Mucosa of descending colon (tissue), 3 donors: Measurements from ENCODE around the gene BAG3. TPM values are rescaled to one million over a fixed set of nuclear protein-coding genes. Genes with fewer than 3 reads are reported as not detected.

ENCODE experiments used
- ATAC-seq: fragments of 200-7000 bp; cut with Tn5 transposase; one replicate; pipeline ENCODE4 v1.9.1; 2020; ENCODE audit warnings: mild to moderate bottlenecking, moderate library complexity
- DNase-seq, 3 donors: peaks; one replicate each; pipeline ENCODE4 v3.0.0-alpha.2; 2020
- H3K36me3 ChIP-seq: fragments of 200-600 bp; one replicate; pipeline ENCODE4 v1.8.0; 2021; ENCODE audit warnings: low read depth, mild to moderate bottlenecking
- H3K4me1 ChIP-seq: fragments of 200-600 bp; one replicate; pipeline ENCODE4 v1.8.0; 2021; ENCODE audit warnings: low read depth, mild to moderate bottlenecking
- H3K4me3 ChIP-seq: fragments of 200-600 bp; one replicate; pipeline ENCODE4 v1.8.0; 2021; ENCODE audit warnings: mild to moderate bottlenecking
- H3K9me3 ChIP-seq: fragments of 200-600 bp; one replicate; pipeline ENCODE4 v1.8.0; 2021; ENCODE audit warnings: mild to moderate bottlenecking
- CTCF ChIP-seq: fragments of 200-600 bp; IDR thresholded peaks from one replicate; pipeline ENCODE4 v1.8.0; 2022; ENCODE audit warnings: antibody characterized with exemption, mild to moderate bottlenecking
- intact Hi-C, 2 donors: fragments of 100-400 bp; cut with DNase I in 1 of 2; cut with micrococcal nuclease in 1 of 2; formaldehyde crosslinking; loops; one replicate each; pipeline versions ENCODE4 v1.11.0 to v1.11.1; 2022; cut with DNase I, micrococcal nuclease
- long read RNA-seq, 2 donors: library from polyadenylated mRNA; unstranded; transcript quantifications; one replicate each; pipeline ENCODE4 v2.0.0, GENCODE V29; 2019 to 2021
- total RNA-seq, 3 donors: library from RNA; stranded (reverse); fragmentation: NEBNext Ultra II Directional in 2 of 3; extraction: Animal tissue kit (Norgen Biotek cat#: 25700) in 2 of 3; gene quantifications; one replicate each; pipeline versions ENCODE4 v1.2.1 to v1.2.4, GENCODE V29; 2021 to 2023
- donor health status: DM: no; HTN: no; CAD: no; lungs with moderate emphysema.
- donor health status: DM: no; HTN: no; CAD: no.
- donor health status: DM: no; HTN: yes; CAD: no.

BAG3 gene
- total RNA-seq = 10 to 100 TPM; 15.4 to 55.9 (median 26.3) TPM
- long read RNA-seq, donor 1, transcript BAG3-201 (4 exons, 2,571 nt) = major isoform, 44 of 73 reads
- long read RNA-seq, donor 1, partial matches to known transcripts = 8 of 73 reads
- long read RNA-seq, donor 1, other reads (novel, unspliced or antisense) = 21 of 73 reads
- long read RNA-seq, donor 2, partial matches to known transcripts = 5 of 8 reads
- long read RNA-seq, donor 2, other reads (novel, unspliced or antisense) = 2 of 8 reads

GRCh38 chr10:119650692-119651513 lies at the start of gene BAG3:
Gene BAG3 (plus strand): TSS chr10:119651380. CDS start chr10:119651676, 296 bp downstream.
- Histone ChIP-seq H3K9me3 (no peaks in the 10 kb centered on the region), H3K36me3 (no peaks in the 10 kb centered on the region), H3K4me1 (peaks cover 18% of the 10 kb centered on the region), H3K4me3 (peak within 1 kb of the TSS; percentile 67)
- DNase-seq (peak; percentile 93 to 94 (median 93)), ATAC-seq (peak; percentile 96)
- no peak for TF ChIP-seq CTCF
- intact Hi-C loops = no loop called here

- no peak for TF ChIP-seq CTCF
- ATAC-seq = peak; percentile 79
- peak in 1 of 3 donors; percentile 57 for DNase-seq
- H3K9me3 ChIP-seq = no peaks in the 10 kb centered on the region
- intact Hi-C loops = no loop called here
- no peak overlapping the region for H3K4me3 ChIP-seq
- H3K36me3 ChIP-seq = no peaks in the 10 kb centered on the region
- H3K4me1 ChIP-seq = peaks cover 4% of the 10 kb centered on the region
Measured at GRCh38 chr10:119602241-119603095, 48.7 kb upstream of the BAG3 start.

GRCh38 chr10:119604468-119604867 lies 46.7 kb upstream of the BAG3 start:
- intact Hi-C loops = no loop called here
- TF ChIP-seq CTCF = no peak
- DNase-seq (no peak), ATAC-seq (no peak)
- Histone ChIP-seq H3K4me3 (no peak overlapping the region), H3K36me3 (no peaks in the 10 kb centered on the region), H3K4me1 (no peaks in the 10 kb centered on the region), H3K9me3 (no peaks in the 10 kb centered on the region)

GRCh38 chr10:119608316-119609155 lies 42.6 kb upstream of the BAG3 start:
- peak; percentile 86 for ATAC-seq
- peak in 2 of 3 donors; percentile 54 to 66 for DNase-seq
- no peak overlapping the region for H3K4me3 ChIP-seq
- intact Hi-C loops = no loop called here
- TF ChIP-seq CTCF = peak; percentile 24
- no peaks in the 10 kb centered on the region for H3K9me3 ChIP-seq
- H3K4me1 ChIP-seq = no peaks in the 10 kb centered on the region
- H3K36me3 ChIP-seq = no peaks in the 10 kb centered on the region

GRCh38 chr10:119609516-119609915 lies 41.7 kb upstream of the BAG3 start:
- TF ChIP-seq CTCF = no peak
- Histone ChIP-seq H3K9me3 (no peaks in the 10 kb centered on the region), H3K4me1 (no peaks in the 10 kb centered on the region), H3K4me3 (no peak overlapping the region), H3K36me3 (no peaks in the 10 kb centered on the region)
- intact Hi-C loops = no loop called here
- ATAC-seq (no peak), DNase-seq (no peak)
